NCI-H2196 treated with DMSO at 0.1 percent for 48 hours (cell line): ENCODE measurements around the gene PSMG4.

Experiments
- DNase-seq: peaks from one replicate; lab custom pipeline; 2025; ENCODE audit not compliant: unreplicated experiment; lab: John Stamatoyannopoulos, UW

PSMG4 gene

DNA sequence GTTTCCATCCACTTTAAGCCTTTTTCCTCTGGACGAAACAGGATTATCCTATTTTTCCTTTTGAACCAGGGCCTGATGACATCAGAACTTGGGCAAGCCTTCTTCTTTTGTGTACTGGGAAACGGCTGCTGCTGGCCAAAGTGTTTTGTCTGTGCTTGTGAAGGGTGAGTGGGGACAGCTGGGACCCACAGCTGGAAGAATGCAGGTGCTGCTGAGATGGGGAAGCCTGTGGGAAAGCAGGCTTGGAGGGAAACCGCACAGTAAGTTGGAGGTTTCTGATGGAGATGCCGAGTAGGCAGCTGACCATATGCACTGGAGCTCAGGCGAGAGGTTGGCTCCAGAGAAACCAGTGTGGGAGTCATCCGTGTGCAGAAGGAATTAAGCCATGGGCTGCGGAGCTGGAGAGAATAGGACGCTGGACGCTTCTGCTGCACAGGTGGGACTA, 8.5 kb upstream of the PSMG4 start:
- no peak for DNase-seq

DNA sequence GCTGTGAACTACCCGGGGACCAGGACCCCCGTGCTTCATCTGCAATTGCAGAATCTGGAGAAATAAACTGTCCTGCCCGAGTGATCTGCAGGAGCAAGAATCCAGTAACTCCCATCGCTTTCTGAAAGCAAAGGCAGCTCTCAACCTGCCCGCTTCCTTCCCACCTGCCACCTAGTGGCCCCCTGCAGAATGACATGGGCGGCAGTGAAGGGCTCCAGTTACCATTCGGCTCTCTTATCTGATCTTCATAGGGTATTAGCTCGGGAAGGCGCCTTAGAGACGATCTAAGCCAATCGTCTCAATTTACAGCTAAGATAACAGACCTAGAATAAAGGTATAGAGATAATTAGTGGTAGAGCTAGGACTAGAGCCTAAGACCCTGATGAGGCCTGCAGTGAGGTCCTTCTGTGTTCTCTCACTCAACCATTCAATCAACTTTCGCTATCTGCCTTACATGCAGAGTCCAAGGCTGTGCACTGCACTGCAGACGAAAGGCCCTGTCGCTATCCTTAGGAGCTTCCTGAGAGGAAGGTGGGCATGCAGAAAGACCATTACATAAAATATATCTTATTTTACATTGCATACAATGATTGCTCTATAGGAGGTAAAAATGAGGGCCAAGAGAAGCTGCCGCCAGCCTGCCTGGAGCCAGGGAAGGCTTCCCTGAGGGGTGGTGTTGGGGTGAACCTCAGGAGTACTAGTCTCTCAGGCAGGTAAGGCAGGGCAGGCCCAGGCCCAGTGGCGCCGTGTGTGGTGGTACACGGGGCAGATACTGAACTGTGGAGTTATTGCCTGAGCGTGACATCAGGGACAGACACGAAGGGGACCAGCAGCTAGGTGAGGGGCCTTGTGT, 7.1 kb upstream of the PSMG4 start:
- DNase-seq: peak; percentile 68

DNA sequence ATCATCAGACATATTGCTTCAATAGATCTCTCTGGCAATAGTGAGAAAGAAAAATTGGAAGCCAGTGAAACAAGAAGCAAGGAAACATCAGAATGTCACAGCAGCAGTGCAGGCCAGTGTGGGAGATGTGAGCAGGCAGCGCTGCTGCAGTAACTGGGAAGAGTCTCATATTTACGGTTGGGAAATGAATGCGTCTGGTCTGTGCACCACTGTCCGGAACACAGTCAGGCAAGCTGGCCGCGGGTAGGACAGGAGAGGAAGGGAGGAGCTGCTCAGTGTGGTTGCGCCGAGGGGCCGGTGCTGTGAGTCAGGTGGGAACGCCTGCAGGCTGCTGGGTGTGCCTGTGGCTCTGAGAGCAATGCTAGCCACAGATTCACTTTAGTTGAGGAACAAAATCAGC, 6.4 kb upstream of the PSMG4 start:
- no peak for DNase-seq

DNA sequence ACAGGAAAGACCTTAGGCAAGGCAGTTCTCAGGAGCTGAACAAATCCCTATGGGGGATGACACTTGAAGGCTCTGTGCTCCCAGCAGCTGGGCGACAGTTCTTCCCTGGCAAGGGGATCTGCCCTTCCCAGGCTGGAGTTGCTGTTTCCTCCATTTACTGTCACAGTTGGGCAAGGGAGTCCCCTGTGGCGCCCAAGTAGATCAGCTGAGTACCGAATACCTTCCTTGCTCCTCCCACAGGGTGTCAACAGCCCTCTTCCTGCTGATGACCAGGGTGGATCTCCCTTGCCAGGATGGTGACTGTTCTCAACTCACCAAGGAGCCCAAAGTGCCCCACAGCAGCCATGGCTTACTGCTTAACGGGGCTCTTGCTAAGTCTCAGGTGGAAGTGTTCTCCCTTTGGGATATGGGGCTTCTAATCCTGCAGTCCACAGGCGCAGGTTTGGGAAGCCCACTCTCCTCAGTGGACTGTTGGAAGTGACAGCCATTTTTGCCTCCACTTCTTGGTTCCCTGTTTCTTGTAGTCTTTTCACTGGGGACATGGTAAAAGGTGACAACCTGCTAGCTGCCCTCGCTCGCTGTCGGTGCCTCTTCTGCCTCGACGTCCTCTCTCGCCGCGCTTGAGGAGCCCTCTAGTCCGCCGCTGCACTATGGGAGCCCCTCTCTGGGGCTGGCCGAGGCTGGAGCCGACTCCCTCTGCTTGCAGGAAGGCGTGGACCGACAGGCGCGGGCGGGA, 5.7 kb upstream of the PSMG4 start:
- no peak for DNase-seq

DNA sequence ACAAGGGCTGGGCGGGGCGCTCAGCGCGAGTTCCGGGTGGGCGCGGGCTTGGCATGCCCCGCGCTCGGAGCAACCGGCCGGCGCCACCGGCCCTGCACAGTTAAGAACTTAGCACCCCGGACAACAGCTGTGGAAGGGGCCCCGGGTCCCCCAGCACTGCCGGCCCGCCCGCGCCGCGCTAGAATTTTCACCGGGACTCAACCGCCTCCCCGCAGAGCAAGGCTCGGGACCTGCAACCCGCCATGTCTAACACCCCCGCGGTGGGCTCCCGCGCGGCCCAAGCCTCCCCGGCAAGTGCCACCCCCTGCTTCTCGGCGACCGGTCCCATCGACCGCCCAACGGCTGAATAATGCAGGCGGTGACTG, 5.2 kb upstream of the PSMG4 start:
- no peak for DNase-seq

DNA sequence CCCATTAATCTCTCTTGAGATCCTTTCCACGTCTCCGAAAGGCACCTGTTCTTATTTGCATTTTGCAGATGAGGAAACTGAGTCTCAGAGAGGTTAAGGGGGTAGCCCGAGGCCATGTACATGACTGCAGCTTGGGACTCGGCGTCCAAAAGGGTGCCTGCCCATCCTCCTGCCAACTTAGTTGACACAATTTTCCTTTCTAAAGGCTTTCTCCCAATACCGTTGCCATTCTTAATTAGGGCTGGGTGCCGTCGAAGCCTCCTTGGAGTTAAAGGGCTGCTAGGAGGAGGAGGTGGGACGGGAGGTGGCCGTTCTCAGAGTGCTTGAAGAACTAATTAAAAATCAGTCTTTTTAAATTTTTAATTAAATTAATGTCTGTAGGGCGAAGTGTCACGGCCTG, 546 bp upstream of the PSMG4 start:
- DNase-seq: no peak

DNA sequence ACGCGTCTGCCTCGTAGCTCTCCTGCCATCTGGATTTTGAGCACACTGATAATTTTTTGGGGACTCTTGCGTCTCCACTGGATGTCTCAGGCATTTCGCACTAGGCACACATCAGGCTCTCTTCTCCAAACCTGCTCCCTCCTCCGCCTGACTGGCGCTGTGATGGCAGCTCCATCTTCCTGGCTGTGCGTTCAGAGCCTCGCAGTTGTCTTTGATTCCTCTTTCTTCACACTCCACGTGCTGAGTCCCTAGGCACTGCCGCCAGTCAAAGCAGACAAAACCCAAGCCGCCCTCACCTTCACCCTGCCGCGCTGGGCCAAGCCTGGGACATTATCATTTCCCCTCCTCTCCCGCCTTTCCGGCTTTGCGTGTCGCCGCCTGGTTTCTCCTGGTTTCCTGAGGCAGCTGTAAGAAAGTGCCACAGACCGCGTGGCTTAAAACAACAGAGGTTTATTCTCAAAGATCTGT, 778 bp downstream of the PSMG4 start:
- DNase-seq: no peak

DNA sequence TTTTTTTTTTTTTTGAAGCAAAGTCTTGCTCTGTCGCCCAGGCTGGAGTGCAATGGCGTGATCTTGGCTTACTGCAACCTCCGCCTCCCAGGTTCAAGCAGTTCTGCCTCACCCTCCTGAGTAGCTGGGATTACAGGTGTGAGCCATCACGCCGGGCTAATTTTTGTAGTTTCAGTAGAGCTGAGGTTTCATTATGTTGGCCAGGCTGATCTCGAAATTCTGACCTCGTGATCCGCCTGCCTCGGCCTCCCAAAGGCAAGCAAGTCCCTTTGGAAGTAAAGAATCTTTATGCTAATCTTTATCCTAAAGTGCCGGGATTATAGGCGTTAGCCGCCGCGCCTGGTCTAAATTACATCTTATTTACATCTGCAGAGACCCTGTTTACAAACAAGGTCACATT, 1.5 kb downstream of the PSMG4 start:
- no peak for DNase-seq

DNA sequence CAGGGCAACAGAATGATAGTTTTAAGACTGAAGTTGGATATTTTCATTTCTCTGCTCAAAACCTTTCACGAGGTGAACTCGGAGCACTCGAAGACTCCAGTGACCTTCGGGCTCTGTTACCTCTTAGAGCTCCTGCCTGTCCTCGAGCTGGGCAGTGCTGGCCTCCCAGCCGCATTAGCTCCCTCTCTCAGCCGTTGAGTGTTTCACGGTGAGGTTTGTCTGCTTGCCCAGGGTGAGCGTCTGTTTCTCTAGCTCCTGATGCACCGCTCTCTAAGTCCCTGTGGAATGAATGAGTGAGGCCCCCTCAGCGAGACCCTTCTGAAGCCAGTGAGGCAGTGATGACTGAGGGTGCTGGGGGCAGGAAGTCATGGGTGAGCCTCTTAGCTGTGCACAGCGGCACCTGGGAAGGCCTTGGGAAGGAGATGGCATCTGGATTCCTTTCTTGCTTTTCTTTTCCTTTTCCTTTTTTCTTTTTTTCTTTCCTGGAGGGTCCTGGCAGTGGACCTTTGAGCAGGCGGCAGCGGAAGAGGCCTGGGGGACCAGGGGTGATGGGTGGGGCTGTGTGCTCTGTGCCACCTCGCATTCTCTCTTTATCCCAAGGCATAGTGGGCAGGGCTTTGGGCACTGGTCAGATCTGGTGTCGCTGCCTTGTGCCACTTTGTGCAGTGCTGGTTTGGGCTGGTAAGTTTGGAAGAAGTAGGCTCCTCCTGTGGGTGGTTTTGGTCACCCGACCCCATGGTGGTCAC, 2.2 kb downstream of the PSMG4 start:
- DNase-seq: no peak

DNA sequence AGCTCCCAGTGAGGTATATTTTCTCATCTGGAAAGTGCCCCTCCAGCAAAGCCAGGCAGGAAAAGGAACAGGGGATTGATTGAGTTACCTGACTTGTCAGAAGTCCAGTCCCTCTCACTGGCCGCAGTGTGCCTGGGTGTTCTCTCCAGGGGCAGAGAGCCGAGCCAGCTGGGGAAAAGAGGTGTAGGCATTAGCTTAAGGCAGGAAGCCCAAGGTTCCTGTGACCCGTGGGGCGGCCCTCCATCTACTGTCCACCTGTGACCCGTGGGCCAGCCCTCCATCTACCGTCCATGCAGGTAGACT, 2.7 kb downstream of the PSMG4 start:
- DNase-seq: no peak

DNA sequence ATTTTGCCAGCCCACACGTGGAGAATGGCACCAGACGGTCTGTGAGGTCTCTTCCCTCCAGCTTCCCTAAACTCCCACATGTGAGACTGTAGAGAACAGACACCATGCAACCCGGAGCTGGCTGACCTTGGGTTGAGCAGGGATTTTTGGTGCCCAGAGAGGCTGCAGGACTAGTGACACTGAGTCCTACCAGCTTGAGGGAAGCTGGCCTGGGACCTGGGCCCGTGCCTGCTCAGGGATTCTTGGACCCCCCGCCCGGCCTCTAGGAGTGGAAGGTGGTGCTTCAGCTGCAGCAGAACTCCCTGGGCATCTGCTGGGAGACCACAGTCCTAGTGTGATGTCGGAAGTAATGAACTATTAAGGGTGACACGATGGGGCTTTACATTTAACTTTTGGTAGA, 3.2 kb downstream of the PSMG4 start:
- DNase-seq: no peak

DNA sequence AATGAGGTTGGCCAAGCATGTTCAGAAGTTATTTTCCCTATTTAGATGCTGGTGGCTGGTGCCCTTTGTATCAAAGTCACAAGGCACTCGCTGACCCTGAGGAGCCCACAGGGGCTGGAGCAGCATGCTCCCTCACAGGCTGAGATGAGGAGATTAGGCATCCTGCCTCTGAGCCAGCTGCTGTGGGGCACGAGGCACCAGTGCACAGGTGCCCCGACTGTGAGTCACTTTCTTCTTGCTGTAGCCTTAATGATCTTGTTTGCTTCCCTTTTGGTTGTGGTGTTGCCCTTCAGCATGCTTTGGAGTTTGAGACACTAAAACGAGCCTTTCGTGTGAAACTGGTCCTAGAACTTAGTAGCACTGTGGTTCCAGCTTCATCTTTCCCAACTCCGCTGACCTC, 4.3 kb downstream of the PSMG4 start:
- no peak for DNase-seq

DNA sequence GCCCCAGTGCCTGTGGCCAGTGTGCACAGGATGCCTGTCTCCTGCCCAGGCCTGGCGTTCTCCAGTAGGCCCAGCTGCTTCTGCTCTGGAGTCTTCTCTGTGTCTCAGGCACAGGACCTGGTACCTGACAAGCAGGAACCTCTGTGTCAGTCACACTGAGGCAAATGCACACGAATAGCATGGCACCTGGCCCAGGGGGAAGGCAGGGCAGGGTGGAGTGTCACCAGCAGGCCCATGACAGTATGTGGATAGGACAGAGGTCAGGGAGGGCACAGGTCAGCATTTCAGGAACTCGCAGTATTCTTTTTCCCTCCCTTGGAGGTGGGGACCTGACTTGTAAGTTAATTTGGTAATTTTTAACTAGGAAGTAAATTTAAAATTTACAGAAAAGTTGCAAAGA, 5.6 kb downstream of the PSMG4 start:
- no peak for DNase-seq

DNA sequence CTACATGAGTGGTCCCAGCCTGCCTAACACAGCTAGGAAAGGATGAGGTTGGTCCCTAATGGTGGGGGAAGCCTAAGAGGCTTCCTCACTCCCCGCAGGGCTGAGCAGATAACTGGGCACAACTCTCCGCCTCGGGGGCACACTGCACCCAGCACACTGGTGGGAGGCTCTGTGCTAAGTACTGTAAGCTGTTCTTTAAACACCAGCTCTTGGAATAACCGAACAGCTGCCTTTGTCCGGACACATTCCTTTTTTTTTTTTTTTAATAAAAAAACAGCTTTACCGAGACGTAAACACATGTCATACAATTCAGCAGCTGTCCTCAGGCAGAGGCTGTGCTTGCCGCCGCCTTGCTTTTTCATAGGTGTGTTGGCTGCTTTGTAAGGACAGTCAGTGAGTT, 6.9 kb downstream of the PSMG4 start:
- no peak for DNase-seq

DNA sequence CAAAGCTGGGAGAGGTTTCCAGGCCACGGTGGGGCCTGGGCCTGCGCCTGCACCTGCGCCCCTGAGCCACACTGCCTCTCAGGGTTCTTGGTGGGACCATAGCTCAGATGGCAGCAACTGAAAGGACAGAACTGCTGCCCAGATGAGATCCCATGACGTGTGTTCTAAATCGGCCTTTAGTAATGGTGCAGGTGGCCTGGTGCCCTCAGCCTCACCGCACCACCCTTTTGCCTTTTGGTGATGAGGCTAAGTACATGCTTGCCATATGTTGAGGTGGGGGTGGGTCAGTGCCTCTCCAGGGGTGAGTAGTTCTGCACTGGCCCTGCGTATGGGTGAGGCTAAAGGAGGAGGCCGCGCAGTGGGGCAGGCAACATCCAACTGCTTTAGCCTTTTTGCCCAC, 7.4 kb downstream of the PSMG4 start:
- DNase-seq: no peak

DNA sequence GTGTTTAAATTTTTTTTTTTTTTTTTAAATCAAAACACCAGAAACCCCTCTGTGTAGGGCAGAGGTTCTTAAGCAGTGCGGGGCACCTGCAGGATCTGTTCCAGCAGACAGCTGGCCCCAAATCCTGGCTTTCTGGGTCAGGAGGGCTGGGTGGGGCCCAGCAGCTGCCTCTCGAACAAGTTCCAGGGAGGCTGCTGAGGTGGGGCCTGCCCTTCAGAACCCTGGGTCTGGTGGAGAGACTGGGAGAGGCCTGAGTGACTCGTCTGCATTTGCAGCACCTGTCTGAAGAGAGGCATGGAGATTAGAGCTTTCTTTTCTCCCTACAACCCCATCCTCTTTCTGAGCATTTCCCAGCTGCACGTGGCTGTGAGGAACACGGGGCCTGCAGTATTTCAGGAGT, 8.4 kb downstream of the PSMG4 start:
- DNase-seq: no peak

DNA sequence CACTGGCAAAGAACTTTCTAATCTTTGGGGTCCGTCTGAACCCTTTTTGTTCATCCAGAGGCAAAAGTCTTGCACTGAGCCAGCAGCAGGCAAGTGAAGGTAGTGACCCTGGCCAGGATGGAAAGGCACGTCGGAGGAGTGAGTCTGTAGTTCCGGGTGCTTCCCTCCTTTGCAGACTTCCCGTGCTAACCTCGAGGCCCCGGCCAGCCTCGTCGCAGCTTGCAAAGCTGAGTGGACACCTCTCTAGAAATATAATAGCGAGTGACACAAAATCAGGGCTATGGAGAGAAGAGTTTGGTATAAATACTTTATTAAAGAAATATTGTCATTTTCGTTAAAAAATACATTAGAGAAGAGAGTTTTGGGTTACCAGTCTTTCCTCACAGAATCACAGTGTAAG, 9.9 kb downstream of the PSMG4 start:
- DNase-seq: no peak

DNA sequence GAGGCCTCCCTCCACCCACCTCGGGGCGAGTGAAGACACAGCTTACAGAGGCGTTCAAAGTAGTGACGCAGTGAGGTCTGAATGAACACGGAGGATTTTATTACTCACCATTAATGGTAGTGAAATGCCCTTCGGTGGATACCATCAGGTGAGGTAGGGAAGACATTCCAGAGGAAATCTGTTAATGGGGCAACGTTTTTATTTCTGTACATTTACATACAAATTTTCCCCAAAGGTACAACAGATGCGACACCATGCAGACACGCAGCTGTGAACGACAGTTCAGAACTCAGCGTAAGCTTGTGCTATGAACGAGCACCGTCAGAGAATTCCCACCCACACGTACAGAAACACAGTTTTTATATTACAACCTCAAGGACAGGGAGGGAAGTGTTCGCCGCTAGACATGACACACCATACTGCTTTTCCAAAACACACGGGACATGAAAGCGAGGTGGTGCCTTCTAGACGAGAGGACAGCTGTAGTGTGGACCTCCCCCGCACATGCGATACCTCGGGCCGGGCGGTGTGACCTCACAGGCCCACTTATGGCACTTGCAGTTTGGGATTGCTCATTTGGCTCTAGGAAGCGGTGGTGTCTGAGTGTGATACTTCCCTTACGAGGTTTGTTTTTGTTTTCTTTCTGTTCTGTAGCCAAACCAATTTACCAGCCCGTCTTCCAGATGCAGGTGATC, 10.7 kb downstream of the PSMG4 start:
- DNase-seq: no peak

DNA sequence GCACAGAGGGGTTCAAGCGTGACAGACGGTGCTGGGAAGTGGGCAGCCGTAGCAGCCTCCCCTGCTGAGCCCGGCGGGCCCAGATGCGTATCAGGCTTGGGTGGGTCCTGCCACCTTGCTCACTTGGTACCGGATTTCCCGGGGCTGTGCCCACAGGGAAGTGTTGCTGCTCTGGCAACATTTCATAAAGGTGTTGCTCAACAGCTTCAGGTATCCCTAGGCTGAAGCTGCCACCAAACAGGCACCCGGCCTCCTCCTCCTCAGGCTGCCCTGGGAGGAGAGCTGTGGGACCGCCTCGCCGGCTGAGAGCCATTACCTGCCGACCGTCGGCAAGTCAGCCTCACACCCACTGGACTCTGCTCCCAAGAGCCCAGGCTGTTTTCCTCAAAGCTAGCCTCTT, 11.5 kb downstream of the PSMG4 start:
- no peak for DNase-seq

DNA sequence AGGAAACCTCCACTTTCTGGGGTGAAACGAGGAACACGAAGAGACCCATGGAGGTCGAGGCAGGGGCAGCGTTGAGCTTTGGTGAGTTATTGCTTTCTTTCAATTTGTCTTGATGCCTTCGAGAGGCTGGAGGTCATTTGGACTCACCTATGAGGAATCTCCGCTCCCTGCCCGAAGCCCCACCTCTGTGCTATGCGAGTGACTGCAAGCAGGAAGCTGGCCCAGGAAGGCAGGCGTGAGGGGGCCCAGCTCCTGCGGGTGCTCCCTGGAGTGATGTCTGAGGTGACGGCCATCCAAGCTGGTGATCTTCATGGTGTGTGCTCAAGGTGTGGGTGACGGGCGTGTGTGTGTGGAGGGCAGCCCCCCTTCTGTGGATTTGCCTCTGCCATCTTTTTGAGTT, 13.0 kb downstream of the PSMG4 start:
- DNase-seq: no peak

DNA sequence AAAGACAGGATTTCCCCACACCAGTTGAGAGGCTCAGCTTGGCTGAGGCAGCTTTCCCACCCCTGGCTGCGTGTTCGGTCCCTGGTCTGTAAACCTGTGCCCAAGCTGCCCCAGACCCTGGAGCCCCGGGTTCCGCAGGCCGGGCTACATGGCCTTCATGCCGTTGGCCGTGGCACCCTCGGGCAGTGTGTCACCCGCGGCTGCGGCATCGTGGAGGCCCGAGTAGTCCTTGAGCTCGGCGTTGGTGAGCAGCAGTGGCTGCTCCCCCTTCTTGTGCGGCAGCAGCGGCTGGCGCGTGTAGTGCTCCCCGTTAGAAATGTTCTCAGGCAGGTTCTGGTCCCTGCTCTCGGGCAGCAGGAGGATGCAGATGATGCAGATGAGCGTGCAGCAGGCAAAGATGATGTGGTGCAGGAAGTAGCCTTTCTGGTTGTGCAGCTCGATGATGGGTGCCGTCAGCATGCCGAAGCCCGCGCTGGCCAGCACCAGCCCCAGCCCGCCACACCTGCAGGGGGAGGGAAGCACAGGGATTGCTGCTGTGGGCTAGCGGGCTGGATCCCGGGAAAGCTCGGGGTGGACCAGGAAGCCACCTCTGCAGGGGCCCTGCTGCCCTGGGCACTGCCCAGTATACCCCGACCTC, 14.3 kb downstream of the PSMG4 start:
- no peak for DNase-seq
